ENCODE results near the gene VAV2. TPM values are rescaled to one million over a fixed set of nuclear protein-coding genes. Genes with fewer than 3 reads are reported as not detected.

The VAV2 gene
- total and polyA plus RNA-seq, 4 donors = 13.0 to 28.2 (median 16.3) TPM

- no peak for TF ChIP-seq CTCF (IDR thresholded peaks at IDR 0.05; ENCODE audit: control extremely low read depth, extremely low read depth)
- Histone ChIP-seq H3K27ac (ENCODE audit: low read depth in 1 of 2, low read length in 1 of 2) (no peak overlapping the region), H3K27me3 (ENCODE audit: control insufficient read depth in 3 of 3, insufficient read depth in 3 of 3, low read length in 2 of 3) (no peaks in the 10 kb centered on the region), H3K9me3 (ENCODE audit: control insufficient read depth in 4 of 4, insufficient read depth in 3 of 4, low read length in 3 of 4) (no peaks in the 10 kb centered on the region), H3K36me3 (ENCODE audit: control insufficient read depth in 4 of 4, insufficient read depth in 4 of 4, low read length in 4 of 4) (peaks cover 0 to 19% (median 11%) of the 10 kb centered on the region in 4 donors), H3K4me3 (no peak overlapping the region), H3K9ac (ENCODE audit: insufficient read depth in 1 of 2, low read length in 2 of 2) (no peak overlapping the region), H3K4me1 (ENCODE audit: control insufficient read depth in 5 of 5, insufficient read depth in 5 of 5, low read length in 5 of 5) (peaks cover 0 to 11% (median 5%) of the 10 kb centered on the region in 5 donors)
- ATAC-seq (ENCODE audit: insufficient read depth, low FRiP score) = no peak
- WGBS, 2 donors = 63 to 66% methylated on average over 13 of the region's 13 CpGs
- DNase-seq = no peak
Measured at GRCh38 chr9:133793471-133793870, 198.7 kb downstream of the VAV2 start.

GRCh38 chr9:133792721-133793470 lies 199.2 kb downstream of the VAV2 start:
- Histone ChIP-seq H3K4me1 (ENCODE audit: control insufficient read depth in 5 of 5, insufficient read depth in 5 of 5, low read length in 5 of 5) (peaks cover 0 to 13% (median 5%) of the 10 kb centered on the region in 5 donors), H3K9ac (ENCODE audit: insufficient read depth in 1 of 2, low read length in 2 of 2) (no peak overlapping the region), H3K27ac (ENCODE audit: low read depth in 1 of 2, low read length in 1 of 2) (no peak overlapping the region), H3K27me3 (ENCODE audit: control insufficient read depth in 3 of 3, insufficient read depth in 3 of 3, low read length in 2 of 3) (no peaks in the 10 kb centered on the region), H3K9me3 (ENCODE audit: control insufficient read depth in 4 of 4, insufficient read depth in 3 of 4, low read length in 3 of 4) (no peaks in the 10 kb centered on the region), H3K4me3 (no peak overlapping the region), H3K36me3 (ENCODE audit: control insufficient read depth in 4 of 4, insufficient read depth in 4 of 4, low read length in 4 of 4) (peaks cover 0 to 18% (median 11%) of the 10 kb centered on the region in 4 donors)
- peak; percentile 85 for ATAC-seq (ENCODE audit: insufficient read depth, low FRiP score)
- 13 to 18% methylated on average over 22 of the region's 22 CpGs for WGBS, 2 donors
- TF ChIP-seq CTCF (IDR thresholded peaks at IDR 0.05; ENCODE audit: control extremely low read depth, extremely low read depth) = peak; percentile 90
- DNase-seq = peak; percentile 69 to 78 (median 71)

GRCh38 chr9:133791735-133792649 lies 200.1 kb downstream of the VAV2 start:
- DNase-seq = no peak
- no peak for ATAC-seq (ENCODE audit: insufficient read depth, low FRiP score)

More at GRCh38 chr9:133791735-133792649, 200.1 kb downstream of the VAV2 start:
- 91 to 92% methylated on average over 18 of the region's 18 CpGs for WGBS, 2 donors
- TF ChIP-seq CTCF (IDR thresholded peaks at IDR 0.05; ENCODE audit: control extremely low read depth, extremely low read depth) = no peak
- Histone ChIP-seq H3K4me3 (no peak overlapping the region), H3K9me3 (ENCODE audit: control insufficient read depth in 4 of 4, insufficient read depth in 3 of 4, low read length in 3 of 4) (no peaks in the 10 kb centered on the region), H3K27ac (ENCODE audit: low read depth in 1 of 2, low read length in 1 of 2) (no peak overlapping the region), H3K9ac (ENCODE audit: insufficient read depth in 1 of 2, low read length in 2 of 2) (no peak overlapping the region), H3K27me3 (ENCODE audit: control insufficient read depth in 3 of 3, insufficient read depth in 3 of 3, low read length in 2 of 3) (no peaks in the 10 kb centered on the region), H3K4me1 (ENCODE audit: control insufficient read depth in 5 of 5, insufficient read depth in 5 of 5, low read length in 5 of 5) (peaks cover 0 to 17% (median 5%) of the 10 kb centered on the region in 5 donors), H3K36me3 (ENCODE audit: control insufficient read depth in 4 of 4, insufficient read depth in 4 of 4, low read length in 4 of 4) (peaks cover 0 to 18% (median 10%) of the 10 kb centered on the region in 4 donors)
